Stimulated activated naive CD4-positive, alpha-beta T cell (primary cell): ENCODE results near the gene SLC22A31.
"Not testable (repeated sequence)": the region's sequence is repeated elsewhere in the genome, so short reads cannot be mapped to it uniquely, and the experiment has no call there.

Experiments
- DNase-seq, 6 experiments: peaks; one replicate each; lab custom pipeline; 2025; lab: John Stamatoyannopoulos, UW

Gene SLC22A31

GRCh38 chr16:89192956-89193575, 7.3 kb downstream of the SLC22A31 start:
- DNase-seq, result peak in 3 of 6 experiments; percentile 47 to 81 (median 80)

- peak; percentile 83 to 94 (median 90) for DNase-seq
Observed at GRCh38 chr16:89192186-89192955, 8.0 kb downstream of the SLC22A31 start.

GRCh38 chr16:89191901-89192185, 8.5 kb downstream of the SLC22A31 start:
- no peak for DNase-seq

- DNase-seq, result no peak
Observed at GRCh38 chr16:89191033-89191900, 9.1 kb downstream of the SLC22A31 start.

- DNase-seq, result no peak
Observed at GRCh38 chr16:89190150-89190958, 10.0 kb downstream of the SLC22A31 start.

GRCh38 chr16:89189358-89190025, 10.8 kb downstream of the SLC22A31 start:
- DNase-seq, result no peak

- DNase-seq, result not testable (repeated sequence)
Observed at GRCh38 chr16:89188471-89189357, 11.6 kb downstream of the SLC22A31 start.

GRCh38 chr16:89187770-89188392, 12.5 kb downstream of the SLC22A31 start:
- DNase-seq, result no peak

GRCh38 chr16:89187032-89187769, 13.1 kb downstream of the SLC22A31 start:
- DNase-seq, result peak in 5 of 6 experiments; percentile 35 to 71 (median 37)

- DNase-seq, result peak in 3 of 6 experiments; percentile 16 to 54 (median 52)
Observed at GRCh38 chr16:89186593-89187031, 13.7 kb downstream of the SLC22A31 start.

- peak in 1 of 6 experiments; percentile 51 for DNase-seq
Observed at GRCh38 chr16:89185887-89186592, 14.3 kb downstream of the SLC22A31 start.

GRCh38 chr16:89184933-89185794, 15.2 kb downstream of the SLC22A31 start:
- DNase-seq, result peak in 3 of 6 experiments; percentile 38 to 63 (median 59)

- no peak for DNase-seq
Observed at GRCh38 chr16:89184677-89184932, 15.7 kb downstream of the SLC22A31 start.

GRCh38 chr16:89183975-89184676, 16.2 kb downstream of the SLC22A31 start:
- DNase-seq, result no peak

GRCh38 chr16:89183463-89183862, 16.9 kb downstream of the SLC22A31 start:
- DNase-seq, result no peak

GRCh38 chr16:89179656-89180315, 20.6 kb downstream of the SLC22A31 start:
- DNase-seq, result no peak

- DNase-seq, result no peak
Observed at GRCh38 chr16:89179148-89179484, 21.2 kb downstream of the SLC22A31 start.
